ENCODE results near the gene TNFSF11.

TNFSF11 gene

DNA sequence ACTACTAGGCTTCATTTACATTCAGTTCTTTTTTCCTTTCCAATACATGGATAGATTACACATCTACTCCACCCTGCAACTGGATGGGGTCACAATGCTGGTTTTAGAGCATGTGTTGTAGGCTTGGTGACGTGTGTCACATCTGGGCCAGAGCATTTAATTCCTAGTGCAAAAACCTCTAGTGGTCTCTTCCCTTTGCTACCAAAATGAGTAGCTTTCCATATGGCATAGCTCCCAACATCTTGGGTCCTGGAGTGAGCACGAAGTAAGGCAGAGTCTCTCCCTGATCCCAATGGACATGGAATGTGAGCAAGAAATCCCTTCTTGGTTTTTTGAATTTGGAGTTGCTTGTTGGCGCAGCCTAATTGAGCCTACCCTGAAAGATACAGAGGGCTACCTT is 51.7 kb downstream of the TNFSF11 start:
- DNase-seq (ENCODE audit: low read depth): no peak
- no peak overlapping the region for H3K4me3 ChIP-seq (replicated peaks; ENCODE audit: low read depth, low read length)
- TF ChIP-seq, protein P1, sequence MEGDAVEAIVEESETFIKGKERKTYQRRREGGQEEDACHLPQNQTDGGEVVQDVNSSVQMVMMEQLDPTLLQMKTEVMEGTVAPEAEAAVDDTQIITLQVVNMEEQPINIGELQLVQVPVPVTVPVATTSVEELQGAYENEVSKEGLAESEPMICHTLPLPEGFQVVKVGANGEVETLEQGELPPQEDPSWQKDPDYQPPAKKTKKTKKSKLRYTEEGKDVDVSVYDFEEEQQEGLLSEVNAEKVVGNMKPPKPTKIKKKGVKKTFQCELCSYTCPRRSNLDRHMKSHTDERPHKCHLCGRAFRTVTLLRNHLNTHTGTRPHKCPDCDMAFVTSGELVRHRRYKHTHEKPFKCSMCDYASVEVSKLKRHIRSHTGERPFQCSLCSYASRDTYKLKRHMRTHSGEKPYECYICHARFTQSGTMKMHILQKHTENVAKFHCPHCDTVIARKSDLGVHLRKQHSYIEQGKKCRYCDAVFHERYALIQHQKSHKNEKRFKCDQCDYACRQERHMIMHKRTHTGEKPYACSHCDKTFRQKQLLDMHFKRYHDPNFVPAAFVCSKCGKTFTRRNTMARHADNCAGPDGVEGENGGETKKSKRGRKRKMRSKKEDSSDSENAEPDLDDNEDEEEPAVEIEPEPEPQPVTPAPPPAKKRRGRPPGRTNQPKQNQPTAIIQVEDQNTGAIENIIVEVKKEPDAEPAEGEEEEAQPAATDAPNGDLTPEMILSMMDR (IDR thresholded peaks at IDR 0.05; ENCODE audit: low read length, missing control alignments): no peak

DNA sequence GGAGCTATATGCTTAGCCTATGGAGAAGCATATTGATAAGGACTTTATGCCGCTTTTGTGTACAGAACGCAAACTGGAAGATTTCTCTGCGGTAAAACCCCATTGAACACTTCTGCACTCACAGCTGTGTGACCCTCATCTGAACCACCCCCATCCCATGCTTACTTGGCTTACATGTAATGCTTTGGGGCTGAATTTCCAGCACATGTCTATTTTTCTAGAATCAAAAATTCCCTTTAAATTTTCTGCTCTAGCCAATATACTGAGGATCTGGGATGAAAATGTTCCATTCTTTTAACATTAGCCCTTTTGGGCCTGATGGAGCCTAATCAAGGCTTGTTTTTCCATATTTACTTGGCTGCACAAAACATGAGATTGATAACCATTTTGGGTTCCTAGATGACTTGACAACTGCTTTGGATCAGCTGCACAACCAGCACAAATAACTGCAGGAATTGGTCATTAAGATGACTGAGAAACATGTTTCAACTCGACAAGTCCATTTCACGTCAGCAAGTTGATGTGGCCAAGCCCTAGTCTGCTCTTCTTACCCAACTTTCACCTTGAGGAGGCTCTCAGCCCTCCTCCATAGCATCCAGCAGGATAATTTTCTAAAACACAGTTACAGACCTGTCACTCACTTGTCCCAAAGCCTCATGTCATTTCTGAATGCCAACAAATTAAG is 52.4 kb downstream of the TNFSF11 start:
- TF ChIP-seq, protein P1 (IDR thresholded peaks at IDR 0.05; ENCODE audit: low read length, missing control alignments): no peak
- no peak for DNase-seq (ENCODE audit: low read depth)
- no peak overlapping the region for H3K4me3 ChIP-seq (replicated peaks; ENCODE audit: low read depth, low read length)

DNA sequence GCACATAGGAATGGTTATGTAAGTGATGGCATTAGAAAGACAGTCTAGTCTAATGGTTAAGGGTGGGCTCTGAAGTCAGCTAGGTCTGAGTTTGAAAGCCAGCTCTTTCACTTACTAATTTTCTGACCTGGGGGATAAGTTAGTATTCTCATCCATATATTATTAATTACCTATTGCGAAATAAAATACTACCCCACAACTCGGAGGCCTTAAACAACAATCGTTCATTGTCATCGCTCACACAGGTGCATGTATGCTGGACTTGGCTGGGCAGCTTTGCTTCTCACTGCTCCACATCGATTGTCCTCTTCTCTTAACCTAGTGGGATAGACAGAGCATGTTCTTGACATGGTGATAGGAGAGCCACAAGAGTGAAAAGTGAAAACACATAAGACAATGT is 54.7 kb downstream of the TNFSF11 start:
- no peak for DNase-seq (ENCODE audit: low read depth)
- TF ChIP-seq, protein P1 (IDR thresholded peaks at IDR 0.05; ENCODE audit: low read length, missing control alignments): no peak
- H3K4me3 ChIP-seq (replicated peaks; ENCODE audit: low read depth, low read length): no peak overlapping the region

DNA sequence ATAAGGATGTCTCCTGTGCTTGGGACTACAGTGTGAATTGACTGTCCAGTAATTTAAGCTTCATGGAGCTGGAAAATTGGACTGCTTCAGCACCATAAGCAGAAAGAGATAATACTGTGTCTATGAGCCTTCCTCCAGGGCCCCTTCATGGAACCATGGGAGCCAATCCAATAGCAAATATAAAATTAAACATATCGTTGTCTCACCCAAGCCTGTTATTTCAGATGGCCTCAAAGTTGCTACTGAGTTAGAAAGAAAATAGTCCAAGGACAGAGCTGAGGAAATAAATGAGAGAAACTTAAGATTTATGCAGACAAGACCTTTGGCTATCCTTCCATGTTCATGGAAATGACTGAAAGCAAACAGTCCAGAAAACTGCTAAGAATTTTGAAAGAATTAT is 57.2 kb downstream of the TNFSF11 start:
- H3K4me3 ChIP-seq (replicated peaks; ENCODE audit: low read depth, low read length): no peak overlapping the region
- no peak for DNase-seq (ENCODE audit: low read depth)
- TF ChIP-seq, protein P1 (IDR thresholded peaks at IDR 0.05; ENCODE audit: low read length, missing control alignments): no peak

DNA sequence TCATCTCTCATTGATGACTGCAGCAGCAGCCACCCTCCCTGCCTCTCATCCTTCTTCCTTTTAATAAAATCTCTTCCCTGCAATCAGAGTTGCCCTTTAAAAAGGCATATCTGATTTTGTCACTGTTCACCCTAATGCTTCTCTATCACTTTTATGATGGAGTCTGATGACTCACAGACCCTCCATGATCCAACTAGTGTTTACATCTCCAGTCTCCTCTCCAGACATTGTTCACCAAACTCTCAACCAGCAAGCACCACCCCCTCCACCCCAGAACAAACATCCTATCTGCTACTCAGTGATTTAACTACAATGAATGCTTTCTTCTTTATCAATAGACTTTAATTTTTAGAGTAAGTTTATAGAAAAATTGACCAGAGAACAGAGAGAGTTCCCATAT is 59.5 kb downstream of the TNFSF11 start:
- no peak for DNase-seq (ENCODE audit: low read depth)
- TF ChIP-seq, protein P1 (IDR thresholded peaks at IDR 0.05; ENCODE audit: low read length, missing control alignments): no peak
- H3K4me3 ChIP-seq (replicated peaks; ENCODE audit: low read depth, low read length): no peak overlapping the region

DNA sequence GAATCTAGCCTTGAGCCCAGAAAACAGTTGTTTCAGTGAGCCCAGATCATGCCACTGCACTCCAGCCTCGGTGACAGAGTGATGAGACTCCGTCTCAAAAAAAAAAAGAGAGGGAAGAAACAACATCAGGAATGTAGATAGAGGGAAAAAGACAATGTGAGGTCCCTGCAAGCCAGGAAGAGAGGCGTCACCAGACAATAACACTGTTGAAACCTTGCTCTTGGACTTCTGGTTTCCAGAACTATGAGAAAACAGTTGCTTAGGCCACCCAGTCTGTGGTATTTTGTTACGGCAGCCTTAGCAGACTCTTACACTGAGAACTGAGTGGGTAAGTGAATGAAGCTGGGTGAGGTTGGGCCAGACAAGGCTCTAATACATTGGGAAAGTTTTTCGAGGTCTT is 64.1 kb downstream of the TNFSF11 start:
- TF ChIP-seq, protein P1 (IDR thresholded peaks at IDR 0.05; ENCODE audit: low read length, missing control alignments): no peak
- H3K4me3 ChIP-seq (replicated peaks; ENCODE audit: low read depth, low read length): no peak overlapping the region
- DNase-seq (ENCODE audit: low read depth): no peak

DNA sequence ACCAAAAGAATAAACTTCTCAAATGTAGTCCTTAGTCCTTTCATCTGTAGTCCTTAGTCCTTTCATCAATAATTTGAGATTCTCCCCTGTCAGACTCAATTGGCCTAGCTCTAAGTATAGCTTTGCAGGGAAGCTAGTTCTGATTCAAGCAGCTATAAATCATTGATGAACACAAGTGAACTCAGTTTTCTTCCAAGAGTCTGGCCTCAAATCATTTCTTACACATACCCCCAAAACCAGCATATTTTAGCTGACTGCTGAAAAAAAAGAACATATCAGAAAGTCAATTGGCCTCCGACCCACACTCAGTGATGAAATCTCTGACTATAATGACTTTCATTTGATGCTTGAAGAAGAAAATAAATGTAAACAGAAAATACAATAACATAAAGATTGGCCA is 64.9 kb downstream of the TNFSF11 start:
- TF ChIP-seq, protein P1 (IDR thresholded peaks at IDR 0.05; ENCODE audit: low read length, missing control alignments): no peak
- no peak overlapping the region for H3K4me3 ChIP-seq (replicated peaks; ENCODE audit: low read depth, low read length)
- DNase-seq (ENCODE audit: low read depth): no peak
